Lung microvascular endothelial cell (primary cell): ENCODE data around the gene NFKBIL1. TPM values are rescaled to one million over a fixed set of nuclear protein-coding genes. Genes with fewer than 3 reads are reported as not detected.
"Not testable (repeated sequence)": the region's sequence is repeated elsewhere in the genome, so short reads cannot be mapped to it uniquely, and the experiment has no call there.

Experiments used
- DNase-seq, 2 donors: peaks; one replicate each; pipeline versions ENCODE4 v3.0.0 to v3.0.0-alpha.2; 2010; ENCODE audit warnings: low read depth in 2 of 2
- total RNA-seq: library from RNA; depleted of rRNA; stranded (reverse); fragments of >200 nt; gene quantifications from 2 replicates; pipeline ENCODE4 v1.2.1, GENCODE V29; 2014

NFKBIL1 gene, protein sequence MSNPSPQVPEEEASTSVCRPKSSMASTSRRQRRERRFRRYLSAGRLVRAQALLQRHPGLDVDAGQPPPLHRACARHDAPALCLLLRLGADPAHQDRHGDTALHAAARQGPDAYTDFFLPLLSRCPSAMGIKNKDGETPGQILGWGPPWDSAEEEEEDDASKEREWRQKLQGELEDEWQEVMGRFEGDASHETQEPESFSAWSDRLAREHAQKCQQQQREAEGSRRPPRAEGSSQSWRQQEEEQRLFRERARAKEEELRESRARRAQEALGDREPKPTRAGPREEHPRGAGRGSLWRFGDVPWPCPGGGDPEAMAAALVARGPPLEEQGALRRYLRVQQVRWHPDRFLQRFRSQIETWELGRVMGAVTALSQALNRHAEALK
- total RNA-seq, result 17.9 and 23.0 TPM in 2 replicates

DNA sequence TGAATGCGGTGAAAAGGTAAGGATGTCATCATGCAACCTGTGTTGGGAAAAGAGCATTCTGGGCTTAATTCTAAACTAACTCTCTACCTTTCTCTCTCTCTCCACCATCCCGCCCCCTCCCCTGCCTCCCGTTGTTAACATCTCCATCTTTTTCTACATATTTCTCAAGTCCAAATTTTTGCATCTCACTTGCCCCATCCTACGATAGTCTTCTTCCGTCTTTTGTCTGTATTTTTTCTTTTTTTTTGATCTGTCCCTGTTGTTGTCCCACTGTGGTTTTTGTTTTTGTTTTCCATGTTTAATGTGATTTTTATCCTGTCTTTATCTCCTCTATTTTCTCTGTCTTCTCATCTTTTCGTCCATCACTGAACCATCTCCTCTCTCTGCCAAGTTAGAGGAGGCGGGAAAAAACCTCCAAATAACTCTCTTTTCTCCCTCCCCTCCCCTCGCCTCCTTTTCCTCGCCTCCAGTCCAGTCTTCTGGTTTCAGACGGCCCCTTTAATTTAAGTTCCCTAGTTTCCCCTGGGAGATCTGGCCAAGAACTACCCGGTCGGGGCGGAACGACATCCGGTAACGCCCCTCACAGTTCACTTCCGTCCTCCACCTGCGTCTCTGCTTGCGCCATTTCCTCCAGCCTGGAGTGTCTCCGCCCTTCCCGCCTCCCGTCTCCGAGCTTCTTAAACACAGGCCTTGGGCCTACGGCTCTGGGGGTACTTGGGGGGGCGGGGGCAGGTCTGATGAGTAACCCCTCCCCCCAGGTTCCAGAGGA lies at the start of gene NFKBIL1:
Gene NFKBIL1 (plus strand): TSS at position 651 of the 769 bp plus-strand sequence. CDS start 87 bp downstream, at position 738.
- peak; percentile 76 to 98 for DNase-seq

- peak; percentile 18 to 33 for DNase-seq
These were observed 48.7 kb upstream of the NFKBIL1 start for GRCh38 chr6:31498748-31499147.

DNA sequence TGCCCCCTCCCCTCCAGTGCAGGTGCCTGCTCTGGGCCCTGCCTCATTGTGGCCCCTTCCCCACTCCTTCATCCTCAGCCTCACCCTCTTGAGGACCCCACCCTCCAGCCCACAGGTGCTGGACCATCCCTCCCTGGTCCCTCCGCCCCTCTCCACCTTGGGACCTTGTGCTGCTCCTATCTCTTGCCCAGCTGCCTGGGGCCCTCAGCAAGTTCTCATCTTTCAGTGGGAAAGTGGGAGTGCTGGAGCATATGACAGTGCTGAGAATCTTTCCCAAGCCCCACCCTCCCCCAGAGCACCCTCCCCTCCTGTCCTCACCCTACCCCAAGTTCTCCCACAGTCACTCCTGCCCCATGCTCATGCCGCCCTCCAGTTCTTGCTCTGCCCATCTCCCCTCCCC lies 47.8 kb upstream of the NFKBIL1 start:
- not testable (repeated sequence) for DNase-seq

GRCh38 chr6:31502586-31502985 lies 44.8 kb upstream of the NFKBIL1 start:
- DNase-seq, result no peak

DNA sequence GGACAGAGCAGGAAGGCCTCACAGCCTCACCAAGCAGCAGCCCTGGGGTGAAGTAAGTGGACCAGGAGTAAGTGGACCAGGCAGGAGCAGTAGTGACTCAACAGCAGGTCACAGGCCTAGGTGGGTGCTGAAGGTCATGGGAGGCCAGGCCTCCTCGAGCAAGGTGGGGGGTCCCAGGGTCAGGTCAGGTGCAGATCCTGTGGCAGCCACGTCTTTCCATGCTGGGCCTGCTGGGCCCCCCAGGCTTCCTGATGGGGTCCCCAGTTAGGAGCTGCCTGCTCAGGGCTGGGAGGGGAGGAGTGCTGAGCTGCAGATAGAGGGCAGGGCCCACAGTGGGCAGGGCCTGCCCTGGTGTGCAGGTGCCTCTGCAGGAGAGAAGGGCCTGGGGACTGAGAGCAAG lies 38.4 kb upstream of the NFKBIL1 start:
- not testable (repeated sequence) for DNase-seq

- no peak for DNase-seq
These were observed 37.4 kb upstream of the NFKBIL1 start for GRCh38 chr6:31510007-31510406.

GRCh38 chr6:31513456-31514165 lies 33.8 kb upstream of the NFKBIL1 start:
- no peak for DNase-seq

DNA sequence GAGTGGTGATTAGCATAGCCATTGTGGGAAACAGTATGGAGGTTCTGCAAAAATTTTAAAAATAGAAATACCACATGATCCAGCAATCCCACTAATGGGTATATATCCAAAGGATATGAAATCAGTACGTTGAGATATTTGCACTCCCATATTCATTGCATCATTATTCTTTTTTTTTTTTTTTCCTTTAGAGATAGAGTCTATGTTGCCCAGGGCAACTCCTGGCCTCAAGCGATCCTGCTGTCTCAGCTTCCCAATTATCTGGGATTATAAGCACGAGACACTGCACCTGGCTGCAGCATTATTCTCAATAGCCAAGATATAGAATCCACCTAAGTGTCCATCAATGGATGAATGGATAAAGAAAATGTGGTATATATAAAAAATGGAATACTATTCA lies 25.6 kb upstream of the NFKBIL1 start:
- no peak for DNase-seq

DNA sequence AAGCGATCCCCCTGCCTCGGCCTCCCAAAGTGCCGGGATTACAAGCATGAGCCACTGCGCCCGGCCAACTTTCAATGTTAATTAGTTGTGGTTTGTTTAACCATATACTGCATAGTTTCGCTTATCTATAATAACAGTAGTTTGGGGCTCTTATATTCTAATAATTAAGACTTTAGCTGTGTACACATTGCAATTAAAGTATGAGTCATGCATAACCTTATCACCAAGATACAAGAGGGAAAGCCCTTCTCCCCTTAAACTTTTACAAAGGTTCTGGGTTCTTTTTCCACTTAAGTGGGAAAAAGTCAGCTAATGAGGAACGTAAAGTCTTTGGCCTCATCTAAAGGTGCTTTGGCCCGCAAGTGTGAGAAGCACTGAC lies 21.9 kb upstream of the NFKBIL1 start:
- no peak for DNase-seq

DNA sequence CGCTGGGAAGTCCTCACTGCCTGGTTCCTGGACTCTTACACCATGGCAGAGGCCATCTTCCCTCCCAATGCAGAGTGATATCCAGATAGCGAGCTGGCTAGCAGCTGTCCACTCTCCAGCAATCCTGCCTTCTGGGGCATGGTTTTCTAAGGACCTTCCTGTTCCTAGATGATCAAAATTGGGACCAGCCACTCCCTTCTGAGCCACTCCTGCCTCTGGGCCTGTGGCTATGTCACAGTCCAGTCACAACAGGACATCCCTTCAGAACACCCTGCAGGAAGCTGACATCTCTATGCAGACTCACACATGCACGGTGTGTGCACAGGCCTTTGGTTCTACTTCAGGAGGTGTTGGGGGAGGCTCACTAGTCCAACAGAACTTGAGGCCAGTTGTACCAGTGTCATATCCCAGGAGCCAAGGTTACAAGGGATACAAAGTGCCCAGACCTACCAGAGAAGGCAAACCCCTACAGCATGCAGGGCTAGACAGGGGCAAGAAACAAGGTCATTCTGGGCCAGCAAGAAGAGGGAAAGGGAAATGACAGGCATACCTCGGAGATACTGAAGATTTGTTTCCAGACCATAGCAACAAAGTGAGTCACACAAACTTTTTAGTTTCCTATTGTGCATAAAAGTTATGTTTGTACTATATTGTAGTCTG lies 21.3 kb upstream of the NFKBIL1 start:
- peak; percentile 26 to 89 for DNase-seq

DNA sequence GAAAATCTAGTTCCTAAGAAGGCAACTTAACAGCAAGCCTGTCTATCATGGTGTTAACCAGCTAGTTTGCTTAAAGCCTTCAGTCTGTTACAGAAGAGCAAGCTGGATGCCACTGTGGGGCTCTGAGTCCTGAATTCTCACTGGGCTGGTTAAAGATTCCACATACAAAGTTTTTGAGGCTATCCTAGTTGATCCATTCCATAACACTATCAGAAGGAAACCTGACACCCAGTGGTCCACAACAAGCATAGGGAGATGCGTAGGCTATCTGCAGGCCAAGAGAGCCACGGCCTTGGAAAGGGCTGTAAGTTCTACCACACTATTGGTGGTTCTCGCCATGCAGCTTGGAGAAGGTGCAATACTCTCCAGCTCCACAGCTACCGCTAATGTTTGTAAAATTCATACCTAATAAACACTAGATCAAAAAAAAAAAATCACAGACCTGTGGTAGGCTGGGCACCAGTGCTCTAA lies 19.1 kb upstream of the NFKBIL1 start:
- no peak for DNase-seq

- DNase-seq, result no peak
These were observed 18.5 kb upstream of the NFKBIL1 start, which contains the start of gene MCCD1 for GRCh38 chr6:31528821-31529328. MCCD1 (plus strand) TSS chr6:31528962; CDS start chr6:31529015, 53 bp downstream.

DNA sequence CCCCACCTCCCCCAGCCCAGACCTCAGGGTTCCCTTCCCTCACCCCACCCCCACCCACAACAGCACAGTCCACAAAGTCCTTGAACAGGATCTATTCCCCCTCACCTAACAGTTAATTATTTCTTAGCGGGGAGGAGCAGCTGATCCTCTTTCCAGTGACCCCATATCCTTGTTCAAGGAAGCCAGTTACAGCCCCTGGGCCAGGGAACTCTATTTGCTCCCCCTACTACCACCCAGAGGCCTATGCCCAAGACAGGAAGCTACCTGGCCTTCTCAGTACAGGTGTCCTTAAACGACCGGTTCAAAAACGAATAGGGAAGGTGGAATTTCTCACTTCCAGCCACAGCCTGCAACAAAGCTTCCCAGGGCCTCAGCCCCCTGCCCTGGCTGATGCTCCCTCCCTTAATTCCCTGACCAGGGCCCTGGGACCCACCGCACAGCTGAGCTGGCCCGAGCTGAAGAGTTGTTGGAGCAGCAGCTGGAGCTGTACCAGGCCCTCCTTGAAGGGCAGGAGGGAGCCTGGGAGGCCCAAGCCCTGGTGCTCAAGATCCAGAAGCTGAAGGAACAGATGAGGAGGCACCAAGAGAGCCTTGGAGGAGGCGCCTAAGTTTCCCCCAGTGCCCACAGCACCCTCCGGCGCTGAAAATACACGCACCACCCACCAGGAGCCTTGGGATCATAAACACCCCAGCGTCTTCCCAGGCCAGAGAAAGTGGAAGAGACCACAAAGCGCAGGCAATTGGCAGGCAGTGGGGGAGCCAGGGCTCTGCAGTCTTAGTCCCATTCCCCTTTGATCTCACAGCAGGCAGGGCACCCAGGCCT lies 17.9 kb upstream of the NFKBIL1 start:
- DNase-seq, result no peak

DNA sequence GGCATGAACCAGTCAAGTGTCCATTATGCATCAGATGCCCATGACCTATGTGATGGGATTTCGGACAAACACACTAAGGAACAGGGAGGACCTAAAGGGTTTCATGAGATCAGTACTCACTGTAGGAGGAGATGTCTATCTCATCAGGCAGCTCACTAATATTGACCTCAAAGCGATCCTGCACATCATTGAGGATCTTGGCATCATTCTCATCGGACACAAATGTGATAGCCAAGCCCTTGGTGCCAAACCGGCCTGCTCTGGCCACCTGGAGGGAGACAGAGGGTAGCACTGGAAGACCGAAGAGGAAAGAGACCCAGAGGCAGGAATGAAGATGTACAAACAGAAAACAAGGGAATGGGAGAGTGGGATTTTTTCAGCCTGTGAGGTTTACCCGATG lies 16.7 kb upstream of the NFKBIL1 start:
- DNase-seq, result no peak

GRCh38 chr6:31531162-31531561 lies 16.2 kb upstream of the NFKBIL1 start:
- no peak for DNase-seq

DNA sequence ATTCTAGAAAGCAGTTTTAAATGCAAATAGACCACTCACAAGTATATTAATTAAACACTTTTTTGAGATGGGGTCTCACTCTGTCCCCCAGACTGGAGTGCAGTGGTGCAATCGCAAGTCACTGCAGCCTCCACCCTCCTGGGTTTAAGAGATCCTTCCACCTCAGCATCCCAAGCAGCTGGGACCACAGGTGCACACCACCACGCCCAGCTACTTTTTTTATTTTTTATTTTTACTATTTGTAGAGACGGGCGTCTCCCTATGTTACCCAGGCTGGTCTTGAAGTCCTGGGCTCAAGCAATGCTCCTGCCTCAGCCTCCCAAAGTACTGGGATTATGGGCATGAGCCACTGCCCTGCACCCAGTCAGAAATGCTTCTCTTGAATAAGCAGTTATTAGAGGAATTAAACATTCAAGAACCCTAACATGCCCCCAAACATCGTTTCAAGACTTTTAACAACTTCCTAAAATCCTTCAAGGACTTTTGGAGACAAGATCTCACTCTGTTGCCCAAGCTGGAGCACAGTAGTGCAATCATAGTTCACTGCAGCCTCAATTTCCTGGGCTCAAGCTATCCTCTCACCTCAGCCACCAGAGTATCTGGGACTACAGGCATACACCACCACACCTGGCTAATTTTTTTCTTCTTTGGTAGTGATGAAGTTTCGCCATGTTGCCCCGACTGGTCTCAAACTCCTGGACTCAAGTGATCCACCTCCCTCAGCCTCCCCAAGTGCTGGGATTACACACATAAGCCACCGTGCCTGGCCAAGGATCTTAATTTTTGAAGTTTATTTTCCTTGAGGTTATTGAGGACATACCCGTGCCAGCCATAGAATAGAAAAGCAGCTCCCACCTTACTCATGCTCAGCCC lies 15.4 kb upstream of the NFKBIL1 start:
- DNase-seq, result no peak

DNA sequence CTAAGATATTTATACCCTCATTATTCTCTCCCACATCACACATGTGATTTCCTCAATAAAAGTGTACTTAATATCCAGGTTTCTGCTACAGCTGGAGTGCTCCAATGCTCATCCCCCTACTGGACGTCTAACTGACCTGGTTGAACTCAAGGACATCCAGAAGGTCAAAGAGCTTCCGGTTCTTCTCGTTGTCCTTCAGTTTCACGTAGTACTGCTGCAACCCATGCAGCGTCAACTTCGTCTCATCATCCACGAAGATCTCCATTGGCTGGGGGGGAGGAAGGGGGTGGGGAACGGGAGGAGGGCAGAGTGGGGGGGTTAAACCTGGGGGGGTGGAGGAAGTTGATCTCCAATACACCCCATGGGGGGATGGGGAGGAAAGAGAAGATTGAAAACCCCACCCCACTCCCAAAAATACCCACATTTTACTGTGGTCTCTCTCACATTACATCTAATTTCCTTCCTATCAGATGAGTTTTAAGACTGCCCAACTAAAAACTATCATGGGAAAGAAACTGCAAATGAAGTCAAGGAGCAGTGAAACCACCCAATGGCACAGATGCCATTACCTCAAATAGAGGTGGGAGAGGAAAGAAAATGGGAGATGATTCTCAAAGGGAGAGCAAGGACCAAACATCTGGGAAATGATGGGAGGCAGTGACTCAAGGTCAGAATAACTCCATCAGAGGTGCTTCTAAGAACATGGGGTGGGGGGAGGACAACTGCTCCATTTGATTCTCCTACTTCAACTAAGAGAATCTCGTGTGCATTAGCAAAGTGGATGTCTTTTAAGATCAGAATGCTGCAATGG lies 14.6 kb upstream of the NFKBIL1 start:
- no peak for DNase-seq

GRCh38 chr6:31533455-31533841 lies 14.0 kb upstream of the NFKBIL1 start:
- no peak for DNase-seq
